Hepatocyte (in vitro differentiated cells): ENCODE measurements around the gene PRRT4.

Source experiments
- EZH2 ChIP-seq: fragments of 200-600 bp; sonication (generic); IDR thresholded peaks from 2 replicates; pipeline ENCODE4 v1.6.1; 2016; ENCODE audit warnings: antibody characterized with exemption, mild to moderate bottlenecking, borderline replicate concordance
- EZH2phosphoT487 ChIP-seq: fragments of 200-600 bp; sonication (generic); IDR thresholded peaks from one replicate; pipeline ENCODE4 v1.6.1; 2018; ENCODE audit warnings: antibody characterized with exemption, mild to moderate bottlenecking, low read depth, moderate library complexity; ENCODE audit not compliant: unreplicated experiment, severe bottlenecking
- TF ChIP-seq, protein P1 (sequence below): fragments of 200-600 bp; sonication (generic); IDR thresholded peaks from 2 replicates; pipeline ENCODE4 v1.5.1; 2016; ENCODE audit warnings: antibody characterized with exemption, mild to moderate bottlenecking; ENCODE audit not compliant: poor library complexity

DNA sequence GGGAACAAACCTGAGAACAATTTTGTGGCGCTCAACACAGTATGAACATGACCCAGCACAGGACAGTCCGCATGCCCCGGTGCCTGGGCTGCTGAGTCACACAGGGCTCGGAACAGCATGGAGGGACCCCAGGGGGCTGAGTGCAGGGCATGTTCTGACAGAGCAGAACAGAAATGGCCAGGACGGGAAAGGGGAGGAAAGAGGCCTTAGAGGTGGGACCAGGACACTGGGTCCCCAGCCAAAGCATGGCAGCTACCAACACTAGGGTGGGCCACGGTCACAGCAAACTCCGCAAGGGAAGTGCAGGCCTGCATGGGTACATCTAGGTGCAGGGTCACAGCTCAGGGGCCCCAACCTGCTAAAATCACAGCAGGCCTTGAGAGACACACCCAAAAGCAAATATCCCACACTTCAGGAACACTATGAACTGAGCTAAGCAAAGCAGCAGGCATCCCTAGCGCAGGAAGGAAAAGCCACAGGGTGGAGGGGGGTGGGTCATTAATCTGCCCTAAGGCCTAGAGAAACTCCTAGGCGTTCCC lies 42.7 kb upstream of the PRRT4 start:
- no peak for TF ChIP-seq EZH2
- TF ChIP-seq, protein P1, sequence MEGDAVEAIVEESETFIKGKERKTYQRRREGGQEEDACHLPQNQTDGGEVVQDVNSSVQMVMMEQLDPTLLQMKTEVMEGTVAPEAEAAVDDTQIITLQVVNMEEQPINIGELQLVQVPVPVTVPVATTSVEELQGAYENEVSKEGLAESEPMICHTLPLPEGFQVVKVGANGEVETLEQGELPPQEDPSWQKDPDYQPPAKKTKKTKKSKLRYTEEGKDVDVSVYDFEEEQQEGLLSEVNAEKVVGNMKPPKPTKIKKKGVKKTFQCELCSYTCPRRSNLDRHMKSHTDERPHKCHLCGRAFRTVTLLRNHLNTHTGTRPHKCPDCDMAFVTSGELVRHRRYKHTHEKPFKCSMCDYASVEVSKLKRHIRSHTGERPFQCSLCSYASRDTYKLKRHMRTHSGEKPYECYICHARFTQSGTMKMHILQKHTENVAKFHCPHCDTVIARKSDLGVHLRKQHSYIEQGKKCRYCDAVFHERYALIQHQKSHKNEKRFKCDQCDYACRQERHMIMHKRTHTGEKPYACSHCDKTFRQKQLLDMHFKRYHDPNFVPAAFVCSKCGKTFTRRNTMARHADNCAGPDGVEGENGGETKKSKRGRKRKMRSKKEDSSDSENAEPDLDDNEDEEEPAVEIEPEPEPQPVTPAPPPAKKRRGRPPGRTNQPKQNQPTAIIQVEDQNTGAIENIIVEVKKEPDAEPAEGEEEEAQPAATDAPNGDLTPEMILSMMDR: no peak
- TF ChIP-seq EZH2phosphoT487: no peak
